Upper lobe of left lung (tissue), 6 donors: ENCODE data around the gene PDE4D. TPM values are rescaled to one million over a fixed set of nuclear protein-coding genes. Genes with fewer than 3 reads are reported as not detected.
A peak's percentile ranks its signal among the peaks of the same experiment; 100 is the strongest.

ENCODE experiments used
- ATAC-seq, 2 donors: fragments of 200-7000 bp; cut with Tn5 transposase; one replicate each; pipeline ENCODE4 v1.9.1; 2022; ENCODE audit warnings: mild to moderate bottlenecking in 2 of 2, moderate library complexity in 2 of 2; ENCODE audit not compliant: low FRiP score in 2 of 2
- DNase-seq, 2 donors: peaks; one replicate each; pipeline ENCODE4 v3.0.0-alpha.2; 2019 to 2020
- H3K27ac ChIP-seq, 4 donors: fragments of 200-600 bp; sonication (generic); one replicate each; pipeline ENCODE4 v1.5.1; 2016 to 2019
- H3K27me3 ChIP-seq, 4 donors: fragments of 200-600 bp; sonication (generic); one replicate each; pipeline ENCODE4 v1.5.1; 2017 to 2019
- H3K36me3 ChIP-seq, 4 donors: fragments of 200-600 bp; sonication (generic); one replicate each; pipeline ENCODE4 v1.5.1; 2016 to 2019
- H3K4me1 ChIP-seq, 4 donors: fragments of 200-600 bp; sonication (generic); one replicate each; pipeline ENCODE4 v1.5.1; 2018 to 2019
- H3K4me3 ChIP-seq, 4 donors: fragments of 200-600 bp; sonication (generic); one replicate each; pipeline ENCODE4 v1.5.1; 2017 to 2019; ENCODE audit warnings: mild to moderate bottlenecking in 2 of 4, moderate library complexity in 1 of 4
- H3K9me3 ChIP-seq, 4 donors: fragments of 200-600 bp; sonication (generic); one replicate each; pipeline ENCODE4 v1.5.1; 2018 to 2019
- EP300 ChIP-seq, 4 donors: sonication (generic); formaldehyde crosslinking; IDR thresholded peaks; one replicate each; pipeline ENCODE4 v1.5.1; 2017; ENCODE audit warnings: antibody characterized with exemption in 4 of 4, control low read depth in 2 of 4
- POLR2A ChIP-seq, 4 donors: fragments of 450-650 bp; IDR thresholded peaks; one replicate each; pipeline ENCODE4 v1.5.1; 2016 to 2017; ENCODE audit warnings: antibody characterized with exemption in 4 of 4, mild to moderate bottlenecking in 2 of 4
- POLR2AphosphoS5 ChIP-seq, 2 donors: sonication (generic); formaldehyde crosslinking; IDR thresholded peaks; one replicate each; pipeline ENCODE4 v1.5.1; 2017; ENCODE audit warnings: antibody characterized with exemption in 2 of 2
- WGBS, 2 donors: methylation state at CpG; one replicate each; pipeline ENCODE4 v1.1.5; 2017 to 2018; 5-methylcytosine and 5-hydroxymethylcytosine counted together
- total RNA-seq, 6 donors: library from RNA; depleted of rRNA in 4 of 6; stranded (reverse); fragments of >200 nt in 4 of 6; gene quantifications; one replicate each; pipeline versions ENCODE4 v1.1.0 to v1.2.1, GENCODE V29; 2016 to 2021
- TF ChIP-seq, protein P1 (sequence below), 6 experiments: fragments of 450-650 bp in 4 of 6; fragments of 200-600 bp in 2 of 6; sonication (generic) in 2 of 6; IDR thresholded peaks; one replicate each; pipeline ENCODE4 v1.5.1; 2016 to 2019; ENCODE audit warnings: antibody characterized with exemption in 6 of 6
- donor health status: DM: no; HTN: no; CAD: no; lungs with moderate emphysema.
- donor health status: DM: no; HTN: yes; CAD: no; lungs with severe emphysema.

PDE4D gene
- total RNA-seq, 6 donors from 2014 or later: 50.4 to 188 (median 84.0) TPM

DNA sequence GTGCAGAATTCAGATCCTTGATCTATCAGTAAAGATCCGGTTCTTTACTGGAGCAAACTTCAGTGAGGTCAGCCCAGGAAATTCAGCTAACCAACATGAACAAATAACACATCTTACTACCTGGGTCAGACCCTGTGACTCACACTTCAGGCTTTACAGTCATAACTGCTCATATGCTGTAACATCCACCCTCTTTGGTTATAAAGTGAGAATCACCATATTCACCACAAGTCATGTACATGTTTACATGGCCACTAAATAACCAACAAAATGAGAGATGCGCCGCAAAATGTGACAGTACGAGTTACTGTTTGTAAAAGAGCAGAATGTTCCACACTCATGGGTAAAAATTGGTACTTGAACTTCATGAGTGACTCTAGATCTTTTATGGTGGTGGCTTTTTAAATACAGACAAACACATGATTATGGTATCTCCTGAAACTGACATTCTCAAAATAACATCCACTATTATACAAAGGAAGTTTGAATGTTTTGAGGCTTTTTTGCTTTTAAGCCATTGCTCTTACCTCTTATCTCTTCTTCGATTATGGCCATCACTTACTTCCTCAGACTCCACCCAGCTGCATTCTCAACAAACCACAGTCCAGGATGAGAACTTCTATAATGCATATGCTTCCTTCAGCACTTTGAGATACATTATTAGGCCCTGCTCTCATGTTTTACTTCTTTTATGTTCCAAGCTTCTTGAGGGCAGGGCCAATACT lies 794.1 kb downstream of the PDE4D start:
- Histone ChIP-seq H3K27me3 (no peaks in the 10 kb centered on the region), H3K36me3 (no peaks in the 10 kb centered on the region), H3K4me1 (peaks cover 0 to 8% (median 3%) of the 10 kb centered on the region in 4 donors), H3K4me3 (no peak overlapping the region), H3K9me3 (no peaks in the 10 kb centered on the region), H3K27ac (peak overlapping the region in 1 of 4 donors; percentile 36)
- 81 to 87% methylated on average over 5 of the region's 5 CpGs for WGBS, 2 donors
- no peak for DNase-seq
- peak; percentile 30 to 39 for ATAC-seq
- TF ChIP-seq POLR2A (IDR thresholded peaks at IDR 0.05): peak in 1 of 4 donors; percentile 14
- TF ChIP-seq, protein P1, sequence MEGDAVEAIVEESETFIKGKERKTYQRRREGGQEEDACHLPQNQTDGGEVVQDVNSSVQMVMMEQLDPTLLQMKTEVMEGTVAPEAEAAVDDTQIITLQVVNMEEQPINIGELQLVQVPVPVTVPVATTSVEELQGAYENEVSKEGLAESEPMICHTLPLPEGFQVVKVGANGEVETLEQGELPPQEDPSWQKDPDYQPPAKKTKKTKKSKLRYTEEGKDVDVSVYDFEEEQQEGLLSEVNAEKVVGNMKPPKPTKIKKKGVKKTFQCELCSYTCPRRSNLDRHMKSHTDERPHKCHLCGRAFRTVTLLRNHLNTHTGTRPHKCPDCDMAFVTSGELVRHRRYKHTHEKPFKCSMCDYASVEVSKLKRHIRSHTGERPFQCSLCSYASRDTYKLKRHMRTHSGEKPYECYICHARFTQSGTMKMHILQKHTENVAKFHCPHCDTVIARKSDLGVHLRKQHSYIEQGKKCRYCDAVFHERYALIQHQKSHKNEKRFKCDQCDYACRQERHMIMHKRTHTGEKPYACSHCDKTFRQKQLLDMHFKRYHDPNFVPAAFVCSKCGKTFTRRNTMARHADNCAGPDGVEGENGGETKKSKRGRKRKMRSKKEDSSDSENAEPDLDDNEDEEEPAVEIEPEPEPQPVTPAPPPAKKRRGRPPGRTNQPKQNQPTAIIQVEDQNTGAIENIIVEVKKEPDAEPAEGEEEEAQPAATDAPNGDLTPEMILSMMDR (IDR thresholded peaks at IDR 0.05): no peak

GRCh38 chr5:59098743-59099142 lies 794.8 kb downstream of the PDE4D start:
- Histone ChIP-seq H3K4me3 (no peak overlapping the region), H3K9me3 (no peaks in the 10 kb centered on the region), H3K27ac (no peak overlapping the region), H3K4me1 (peaks cover 0 to 8% (median 2%) of the 10 kb centered on the region in 4 donors), H3K36me3 (no peaks in the 10 kb centered on the region), H3K27me3 (no peaks in the 10 kb centered on the region)
- ATAC-seq (no peak), DNase-seq (no peak)
- TF ChIP-seq POLR2AphosphoS5 (IDR thresholded peaks at IDR 0.05) (no peak), POLR2A (IDR thresholded peaks at IDR 0.05) (no peak), EP300 (IDR thresholded peaks at IDR 0.05) (no peak)
- TF ChIP-seq, protein P1 (IDR thresholded peaks at IDR 0.05): no peak
- 89 to 95% methylated on average over 2 of the region's 2 CpGs for WGBS, 2 donors

DNA sequence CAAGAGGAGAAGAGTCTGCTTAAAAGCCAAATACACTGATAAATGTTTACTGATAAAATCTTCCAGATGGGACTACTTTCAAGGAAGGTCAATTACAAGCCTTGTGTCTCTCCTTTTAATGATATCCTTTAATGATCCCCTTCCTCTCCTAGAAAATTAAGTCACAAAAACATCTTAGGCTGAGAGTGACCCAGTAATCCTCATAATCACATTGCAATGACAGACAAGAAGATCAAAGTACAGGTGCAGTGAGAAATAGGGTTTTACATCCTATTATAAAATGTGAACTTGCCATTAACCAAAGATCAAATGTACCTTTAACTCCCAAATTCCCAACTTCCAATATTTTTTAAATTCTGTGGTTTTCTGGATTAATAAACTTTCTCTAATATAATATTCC lies 795.8 kb downstream of the PDE4D start:
- Histone ChIP-seq H3K4me1 (peaks cover 0 to 8% (median 2%) of the 10 kb centered on the region in 4 donors), H3K9me3 (no peaks in the 10 kb centered on the region), H3K27ac (no peak overlapping the region), H3K4me3 (no peak overlapping the region), H3K36me3 (no peaks in the 10 kb centered on the region), H3K27me3 (no peaks in the 10 kb centered on the region)
- DNase-seq (no peak), ATAC-seq (no peak)
- TF ChIP-seq, protein P1 (IDR thresholded peaks at IDR 0.05): no peak
- no peak for TF ChIP-seq POLR2AphosphoS5 (IDR thresholded peaks at IDR 0.05)
- no peak for TF ChIP-seq POLR2A (IDR thresholded peaks at IDR 0.05)
- no peak for TF ChIP-seq EP300 (IDR thresholded peaks at IDR 0.05)

DNA sequence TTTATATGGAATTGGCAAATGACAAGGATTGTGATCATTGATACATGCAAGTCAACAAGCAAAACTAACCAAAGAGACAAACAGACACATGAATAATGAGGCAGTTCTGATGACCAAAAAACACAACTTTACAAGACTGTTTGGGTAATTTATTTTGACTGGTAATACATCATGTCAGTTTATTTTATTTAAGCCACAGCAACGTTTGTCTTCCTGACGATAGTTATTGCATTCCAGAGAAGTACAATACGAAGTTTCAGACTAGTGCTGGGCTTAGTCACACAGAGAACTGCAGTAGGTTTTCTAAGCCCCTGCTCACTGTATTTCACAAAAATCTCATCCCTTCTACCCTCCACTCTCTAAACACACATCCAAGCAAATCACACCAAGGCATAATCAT lies 796.4 kb downstream of the PDE4D start:
- Histone ChIP-seq H3K4me1 (peaks cover 0 to 8% (median 2%) of the 10 kb centered on the region in 4 donors), H3K27ac (no peak overlapping the region), H3K4me3 (no peak overlapping the region), H3K9me3 (no peaks in the 10 kb centered on the region), H3K36me3 (no peaks in the 10 kb centered on the region), H3K27me3 (no peaks in the 10 kb centered on the region)
- 62 to 70% methylated on average over 3 of the region's 3 CpGs for WGBS, 2 donors
- ATAC-seq (no peak), DNase-seq (no peak)
- TF ChIP-seq, protein P1 (IDR thresholded peaks at IDR 0.05): no peak
- TF ChIP-seq POLR2A (IDR thresholded peaks at IDR 0.05) (no peak), EP300 (IDR thresholded peaks at IDR 0.05) (no peak), POLR2AphosphoS5 (IDR thresholded peaks at IDR 0.05) (no peak)

GRCh38 chr5:59095480-59095879 lies 798.0 kb downstream of the PDE4D start:
- Histone ChIP-seq H3K36me3 (no peaks in the 10 kb centered on the region), H3K27ac (peak overlapping the region; percentile 6 to 73 (median 38)), H3K4me3 (peak overlapping the region in 1 of 4 donors; percentile 2), H3K4me1 (peaks cover 0 to 8% (median 2%) of the 10 kb centered on the region in 4 donors), H3K9me3 (no peaks in the 10 kb centered on the region), H3K27me3 (no peaks in the 10 kb centered on the region)
- TF ChIP-seq POLR2A (IDR thresholded peaks at IDR 0.05) (no peak), EP300 (IDR thresholded peaks at IDR 0.05) (no peak), POLR2AphosphoS5 (IDR thresholded peaks at IDR 0.05) (no peak)
- TF ChIP-seq, protein P1 (IDR thresholded peaks at IDR 0.05): no peak
- peak in 1 of 2 donors; percentile 69 for ATAC-seq
- 35 to 51% methylated on average over 1 of the region's 1 CpG for WGBS, 2 donors
- no peak for DNase-seq
